ENCODE measurements around the gene AGMAT. TPM values are rescaled to one million over a fixed set of nuclear protein-coding genes. Genes with fewer than 3 reads are reported as not detected.

The AGMAT gene
- total RNA-seq, 1 donor from 2014 or later, result not detected

- ATAC-seq (peak; percentile 57), DNase-seq (no peak)
- TF ChIP-seq CTCF (IDR thresholded peaks at IDR 0.05), result no peak
- Histone ChIP-seq H3K4me3 (no peak overlapping the region), H3K36me3 (peaks cover 48% of the 10 kb centered on the region), H3K27me3 (no peaks in the 10 kb centered on the region), H3K27ac (no peak overlapping the region), H3K9me3 (no peaks in the 10 kb centered on the region), H3K4me1 (peaks cover 65% of the 10 kb centered on the region)
- intact Hi-C loops (cut with DNase I), result no loop called here
Measured at GRCh38 chr1:15626269-15626950, 41.6 kb upstream of the AGMAT start.

GRCh38 chr1:15625056-15625917 is 40.4 kb upstream of the AGMAT start:
- intact Hi-C loops (cut with DNase I), result no loop called here
- DNase-seq, result no peak
- no peaks in the 10 kb centered on the region for H3K9me3 ChIP-seq
- H3K4me1 ChIP-seq, result peaks cover 77% of the 10 kb centered on the region
- H3K36me3 ChIP-seq, result peaks cover 37% of the 10 kb centered on the region
- H3K4me3 ChIP-seq, result no peak overlapping the region
- no peaks in the 10 kb centered on the region for H3K27me3 ChIP-seq
- no peak for TF ChIP-seq CTCF (IDR thresholded peaks at IDR 0.05)
- no peak for ATAC-seq
- H3K27ac ChIP-seq, result no peak overlapping the region

- DNase-seq, result no peak
- peaks cover 87% of the 10 kb centered on the region for H3K4me1 ChIP-seq
Measured at GRCh38 chr1:15624133-15624714, 39.4 kb upstream of the AGMAT start.

GRCh38 chr1:15623435-15623834 is 38.6 kb upstream of the AGMAT start:
- DNase-seq (no peak), ATAC-seq (no peak)
- TF ChIP-seq CTCF (IDR thresholded peaks at IDR 0.05), result no peak
- Histone ChIP-seq H3K4me3 (no peak overlapping the region), H3K9me3 (no peaks in the 10 kb centered on the region), H3K4me1 (peaks cover 89% of the 10 kb centered on the region), H3K36me3 (peaks cover 18% of the 10 kb centered on the region), H3K27me3 (no peaks in the 10 kb centered on the region), H3K27ac (no peak overlapping the region)
- intact Hi-C loops (cut with DNase I), result no loop called here

More at GRCh38 chr1:15624133-15624714, 39.4 kb upstream of the AGMAT start:
- no peak for TF ChIP-seq CTCF (IDR thresholded peaks at IDR 0.05)
- Histone ChIP-seq H3K4me3 (no peak overlapping the region), H3K27me3 (no peaks in the 10 kb centered on the region), H3K36me3 (peaks cover 26% of the 10 kb centered on the region), H3K9me3 (no peaks in the 10 kb centered on the region), H3K27ac (no peak overlapping the region)
- no peak for ATAC-seq
- intact Hi-C loops (cut with DNase I), result no loop called here

- intact Hi-C loops (cut with DNase I), result no loop called here
- DNase-seq (no peak), ATAC-seq (no peak)
- no peaks in the 10 kb centered on the region for H3K27me3 ChIP-seq
- peak overlapping the region; percentile 37 for H3K27ac ChIP-seq
- H3K36me3 ChIP-seq, result peaks cover 12% of the 10 kb centered on the region
- H3K9me3 ChIP-seq, result no peaks in the 10 kb centered on the region
- no peak overlapping the region for H3K4me3 ChIP-seq
- TF ChIP-seq CTCF (IDR thresholded peaks at IDR 0.05), result no peak
- peaks cover 83% of the 10 kb centered on the region for H3K4me1 ChIP-seq
Measured at GRCh38 chr1:15622712-15623373, 38.0 kb upstream of the AGMAT start.
